ENCODE measurements around the gene FAN1. TPM values are rescaled to one million over a fixed set of nuclear protein-coding genes. Genes with fewer than 3 reads are reported as not detected.

Gene FAN1
- total RNA-seq, 1 donor from 2014 or later = 26.6 TPM

GRCh38 chr15:30889196-30889595, 14.5 kb upstream of the FAN1 start:
- Histone ChIP-seq H3K27ac (ENCODE audit: low read depth, low read length) (no peak overlapping the region), H3K36me3 (ENCODE audit: control insufficient read depth in 3 of 3, insufficient read depth in 3 of 3, low read length in 3 of 3) (no peaks in the 10 kb centered on the region), H3K9me3 (ENCODE audit: control insufficient read depth in 3 of 3, low read length in 3 of 3) (no peaks in the 10 kb centered on the region), H3K4me3 (ENCODE audit: low read length in 3 of 3) (no peak overlapping the region), H3K9ac (ENCODE audit: low read depth in 1 of 3, low read length in 3 of 3) (no peak overlapping the region), H3K4me1 (ENCODE audit: control insufficient read depth in 3 of 3, insufficient read depth in 3 of 3, low read length in 3 of 3) (no peaks in the 10 kb centered on the region), H3K27me3 (ENCODE audit: control insufficient read depth in 3 of 3, insufficient read depth in 3 of 3, low read length in 3 of 3) (no peaks in the 10 kb centered on the region)

GRCh38 chr15:30895461-30896210, 8.1 kb upstream of the FAN1 start:
- Histone ChIP-seq H3K4me1 (ENCODE audit: control insufficient read depth in 3 of 3, insufficient read depth in 3 of 3, low read length in 3 of 3) (no peaks in the 10 kb centered on the region), H3K36me3 (ENCODE audit: control insufficient read depth in 3 of 3, insufficient read depth in 3 of 3, low read length in 3 of 3) (no peaks in the 10 kb centered on the region), H3K4me3 (ENCODE audit: low read length in 3 of 3) (no peak overlapping the region), H3K27me3 (ENCODE audit: control insufficient read depth in 3 of 3, insufficient read depth in 3 of 3, low read length in 3 of 3) (no peaks in the 10 kb centered on the region), H3K9ac (ENCODE audit: low read depth in 1 of 3, low read length in 3 of 3) (no peak overlapping the region), H3K27ac (ENCODE audit: low read depth, low read length) (no peak overlapping the region), H3K9me3 (ENCODE audit: control insufficient read depth in 3 of 3, low read length in 3 of 3) (no peaks in the 10 kb centered on the region)

- no peaks in the 10 kb centered on the region for H3K27me3 ChIP-seq (ENCODE audit: control insufficient read depth in 3 of 3, insufficient read depth in 3 of 3, low read length in 3 of 3)
These were observed 7.5 kb upstream of the FAN1 start for GRCh38 chr15:30896211-30896606.

DNA sequence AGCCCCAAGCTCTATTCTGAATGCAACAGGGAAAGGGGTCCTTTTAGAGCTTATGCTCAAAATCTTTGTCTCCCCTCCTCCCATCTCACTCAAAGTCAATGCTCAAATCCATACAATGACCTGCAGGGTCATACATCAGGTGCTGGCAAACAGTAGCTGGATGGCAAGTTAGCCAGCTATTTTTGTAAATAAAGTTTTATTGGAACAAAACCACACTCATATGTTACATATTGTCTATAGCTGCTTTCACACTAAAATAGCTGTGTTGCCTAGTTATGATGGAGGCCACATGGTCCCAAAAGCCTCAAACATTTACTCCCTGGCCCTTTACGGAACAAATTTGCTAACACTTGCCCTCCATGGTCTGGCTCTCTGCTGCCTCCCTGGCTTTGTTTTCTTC, 1.8 kb upstream of the FAN1 start:
- Histone ChIP-seq H3K9ac (ENCODE audit: low read depth in 1 of 3, low read length in 3 of 3) (no peak overlapping the region), H3K4me3 (ENCODE audit: low read length in 3 of 3) (no peak overlapping the region), H3K27me3 (ENCODE audit: control insufficient read depth in 3 of 3, insufficient read depth in 3 of 3, low read length in 3 of 3) (no peaks in the 10 kb centered on the region), H3K4me1 (ENCODE audit: control insufficient read depth in 3 of 3, insufficient read depth in 3 of 3, low read length in 3 of 3) (peaks cover 14 to 23% (median 15%) of the 10 kb centered on the region in 3 donors), H3K9me3 (ENCODE audit: control insufficient read depth in 3 of 3, low read length in 3 of 3) (no peaks in the 10 kb centered on the region), H3K36me3 (ENCODE audit: control insufficient read depth in 3 of 3, insufficient read depth in 3 of 3, low read length in 3 of 3) (peaks cover 0 to 4% (median 0%) of the 10 kb centered on the region in 3 donors), H3K27ac (ENCODE audit: low read depth, low read length) (no peak overlapping the region)

More at GRCh38 chr15:30896211-30896606, 7.5 kb upstream of the FAN1 start:
- Histone ChIP-seq H3K4me1 (ENCODE audit: control insufficient read depth in 3 of 3, insufficient read depth in 3 of 3, low read length in 3 of 3) (no peaks in the 10 kb centered on the region), H3K9ac (ENCODE audit: low read depth in 1 of 3, low read length in 3 of 3) (no peak overlapping the region), H3K36me3 (ENCODE audit: control insufficient read depth in 3 of 3, insufficient read depth in 3 of 3, low read length in 3 of 3) (no peaks in the 10 kb centered on the region), H3K27ac (ENCODE audit: low read depth, low read length) (no peak overlapping the region), H3K9me3 (ENCODE audit: control insufficient read depth in 3 of 3, low read length in 3 of 3) (no peaks in the 10 kb centered on the region), H3K4me3 (ENCODE audit: low read length in 3 of 3) (no peak overlapping the region)

DNA sequence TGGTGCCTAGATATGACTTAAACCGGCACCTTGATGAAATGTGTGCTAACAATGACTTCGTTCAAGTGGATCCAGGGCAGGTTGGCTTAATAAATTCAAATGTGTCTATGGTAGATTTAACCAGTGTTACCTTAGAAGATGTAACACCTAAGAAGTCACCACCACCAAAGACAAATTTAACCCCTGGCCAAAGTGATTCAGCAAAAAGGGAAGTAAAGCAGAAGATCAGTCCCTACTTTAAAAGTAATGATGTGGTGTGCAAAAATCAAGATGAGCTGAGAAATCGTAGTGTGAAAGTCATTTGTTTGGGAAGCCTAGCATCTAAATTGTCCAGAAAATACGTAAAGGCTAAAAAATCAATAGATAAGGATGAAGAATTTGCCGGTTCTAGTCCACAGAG, 1.1 kb downstream of the FAN1 start:
- Histone ChIP-seq H3K4me3 (ENCODE audit: low read length in 3 of 3) (peak overlapping the region in 2 of 3 donors; percentile 82 to 93), H3K9ac (ENCODE audit: low read depth in 1 of 3, low read length in 3 of 3) (peak overlapping the region; percentile 82 to 93 (median 88)), H3K27ac (ENCODE audit: low read depth, low read length) (no peak overlapping the region), H3K27me3 (ENCODE audit: control insufficient read depth in 3 of 3, insufficient read depth in 3 of 3, low read length in 3 of 3) (no peaks in the 10 kb centered on the region), H3K9me3 (ENCODE audit: control insufficient read depth in 3 of 3, low read length in 3 of 3) (no peaks in the 10 kb centered on the region), H3K36me3 (ENCODE audit: control insufficient read depth in 3 of 3, insufficient read depth in 3 of 3, low read length in 3 of 3) (peaks cover 11 to 15% (median 15%) of the 10 kb centered on the region in 3 donors), H3K4me1 (ENCODE audit: control insufficient read depth in 3 of 3, insufficient read depth in 3 of 3, low read length in 3 of 3) (peaks cover 14 to 23% (median 15%) of the 10 kb centered on the region in 3 donors)

GRCh38 chr15:30905821-30906220, 2.1 kb downstream of the FAN1 start:
- peaks cover 14 to 23% (median 15%) of the 10 kb centered on the region in 3 donors for H3K4me1 ChIP-seq (ENCODE audit: control insufficient read depth in 3 of 3, insufficient read depth in 3 of 3, low read length in 3 of 3)
- no peak overlapping the region for H3K27ac ChIP-seq (ENCODE audit: low read depth, low read length)
- H3K9me3 ChIP-seq (ENCODE audit: control insufficient read depth in 3 of 3, low read length in 3 of 3) = no peaks in the 10 kb centered on the region
- peak overlapping the region in 1 of 3 donors; percentile 2 for H3K4me3 ChIP-seq (ENCODE audit: low read length in 3 of 3)
- no peaks in the 10 kb centered on the region for H3K27me3 ChIP-seq (ENCODE audit: control insufficient read depth in 3 of 3, insufficient read depth in 3 of 3, low read length in 3 of 3)
- H3K9ac ChIP-seq (ENCODE audit: low read depth in 1 of 3, low read length in 3 of 3) = no peak overlapping the region
- H3K36me3 ChIP-seq (ENCODE audit: control insufficient read depth in 3 of 3, insufficient read depth in 3 of 3, low read length in 3 of 3) = peaks cover 14 to 23% (median 22%) of the 10 kb centered on the region in 3 donors

DNA sequence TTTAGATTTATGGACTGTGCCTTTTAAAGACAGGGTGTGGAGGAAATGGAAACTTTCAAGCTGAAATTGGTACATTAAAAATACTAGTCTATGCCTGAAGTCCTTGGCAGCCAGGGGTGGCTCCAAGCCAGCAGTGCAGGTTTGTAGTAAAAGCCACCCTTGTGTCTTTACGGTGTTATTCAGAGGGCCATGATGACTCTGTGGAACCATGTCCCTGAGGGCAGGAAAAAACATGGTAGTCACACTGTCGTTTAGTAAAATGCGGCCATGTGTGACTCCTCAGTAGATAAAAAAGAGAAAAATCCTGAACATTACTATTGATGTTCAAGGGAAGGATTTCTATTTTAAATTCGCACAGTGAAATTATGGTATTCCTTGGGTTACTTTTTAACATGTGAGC, 2.7 kb downstream of the FAN1 start:
- H3K27me3 ChIP-seq (ENCODE audit: control insufficient read depth in 3 of 3, insufficient read depth in 3 of 3, low read length in 3 of 3) = no peaks in the 10 kb centered on the region
- H3K4me3 ChIP-seq (ENCODE audit: low read length in 3 of 3) = peak overlapping the region in 1 of 3 donors; percentile 17
- no peaks in the 10 kb centered on the region for H3K9me3 ChIP-seq (ENCODE audit: control insufficient read depth in 3 of 3, low read length in 3 of 3)
- H3K36me3 ChIP-seq (ENCODE audit: control insufficient read depth in 3 of 3, insufficient read depth in 3 of 3, low read length in 3 of 3) = peaks cover 14 to 24% (median 23%) of the 10 kb centered on the region in 3 donors
- H3K9ac ChIP-seq (ENCODE audit: low read depth in 1 of 3, low read length in 3 of 3) = peak overlapping the region in 1 of 3 donors; percentile 29
- H3K4me1 ChIP-seq (ENCODE audit: control insufficient read depth in 3 of 3, insufficient read depth in 3 of 3, low read length in 3 of 3) = peaks cover 14 to 23% (median 15%) of the 10 kb centered on the region in 3 donors
- H3K27ac ChIP-seq (ENCODE audit: low read depth, low read length) = no peak overlapping the region

- Histone ChIP-seq H3K9ac (ENCODE audit: low read depth in 1 of 3, low read length in 3 of 3) (no peak overlapping the region), H3K27me3 (ENCODE audit: control insufficient read depth in 3 of 3, insufficient read depth in 3 of 3, low read length in 3 of 3) (no peaks in the 10 kb centered on the region), H3K27ac (ENCODE audit: low read depth, low read length) (no peak overlapping the region), H3K36me3 (ENCODE audit: control insufficient read depth in 3 of 3, insufficient read depth in 3 of 3, low read length in 3 of 3) (peaks cover 57 to 68% (median 58%) of the 10 kb centered on the region in 3 donors), H3K9me3 (ENCODE audit: control insufficient read depth in 3 of 3, low read length in 3 of 3) (no peaks in the 10 kb centered on the region), H3K4me1 (ENCODE audit: control insufficient read depth in 3 of 3, insufficient read depth in 3 of 3, low read length in 3 of 3) (no peaks in the 10 kb centered on the region), H3K4me3 (ENCODE audit: low read length in 3 of 3) (no peak overlapping the region)
These were observed 10.0 kb downstream of the FAN1 start for GRCh38 chr15:30913761-30914160.

- Histone ChIP-seq H3K36me3 (ENCODE audit: control insufficient read depth in 3 of 3, insufficient read depth in 3 of 3, low read length in 3 of 3) (peaks cover 41 to 54% (median 50%) of the 10 kb centered on the region in 3 donors), H3K4me3 (ENCODE audit: low read length in 3 of 3) (no peak overlapping the region), H3K9ac (ENCODE audit: low read depth in 1 of 3, low read length in 3 of 3) (no peak overlapping the region), H3K9me3 (ENCODE audit: control insufficient read depth in 3 of 3, low read length in 3 of 3) (no peaks in the 10 kb centered on the region), H3K27ac (ENCODE audit: low read depth, low read length) (no peak overlapping the region), H3K27me3 (ENCODE audit: control insufficient read depth in 3 of 3, insufficient read depth in 3 of 3, low read length in 3 of 3) (no peaks in the 10 kb centered on the region), H3K4me1 (ENCODE audit: control insufficient read depth in 3 of 3, insufficient read depth in 3 of 3, low read length in 3 of 3) (peaks cover 11 to 15% (median 12%) of the 10 kb centered on the region in 3 donors)
These were observed 13.3 kb downstream of the FAN1 start for GRCh38 chr15:30917013-30917412.

- H3K9ac ChIP-seq (ENCODE audit: low read depth in 1 of 3, low read length in 3 of 3) = no peak overlapping the region
- H3K27me3 ChIP-seq (ENCODE audit: control insufficient read depth in 3 of 3, insufficient read depth in 3 of 3, low read length in 3 of 3) = no peaks in the 10 kb centered on the region
- H3K9me3 ChIP-seq (ENCODE audit: control insufficient read depth in 3 of 3, low read length in 3 of 3) = no peaks in the 10 kb centered on the region
- peaks cover 36 to 52% (median 44%) of the 10 kb centered on the region in 3 donors for H3K36me3 ChIP-seq (ENCODE audit: control insufficient read depth in 3 of 3, insufficient read depth in 3 of 3, low read length in 3 of 3)
- no peak overlapping the region for H3K4me3 ChIP-seq (ENCODE audit: low read length in 3 of 3)
- H3K4me1 ChIP-seq (ENCODE audit: control insufficient read depth in 3 of 3, insufficient read depth in 3 of 3, low read length in 3 of 3) = peaks cover 18 to 21% (median 18%) of the 10 kb centered on the region in 3 donors
- no peak overlapping the region for H3K27ac ChIP-seq (ENCODE audit: low read depth, low read length)
These were observed 14.0 kb downstream of the FAN1 start for GRCh38 chr15:30917675-30918074.
